ENCODE data around the gene PTPMT1. TPM values are rescaled to one million over a fixed set of nuclear protein-coding genes. Genes with fewer than 3 reads are reported as not detected.
"Not testable (repeated sequence)": the region's sequence is repeated elsewhere in the genome, so short reads cannot be mapped to it uniquely, and the experiment has no call there.

Gene PTPMT1
- total RNA-seq, 4 donors from 2014 or later, result 99.2 to 173 (median 112) TPM

DNA sequence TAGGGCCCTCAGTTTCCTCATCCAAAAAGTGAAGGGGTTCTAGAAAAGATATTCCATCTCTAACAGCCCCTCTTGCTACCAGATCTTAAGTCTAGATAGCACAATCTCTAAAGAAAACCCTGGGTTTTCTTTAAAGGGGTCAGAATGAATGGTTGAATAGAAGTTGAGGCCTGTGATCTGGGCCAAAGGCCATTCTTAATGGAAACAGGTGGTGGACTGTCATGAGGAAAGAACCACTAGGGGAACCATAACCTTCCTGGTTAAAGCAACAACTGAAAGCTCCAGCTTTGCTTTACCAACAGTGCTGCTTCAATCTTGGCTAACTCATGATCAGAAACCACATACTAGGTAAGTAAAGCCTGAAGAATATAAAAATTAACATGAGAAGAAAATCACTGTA, 14.3 kb upstream of the PTPMT1 start:
- no peak for DNase-seq (ENCODE audit: low spot score)
- ATAC-seq (ENCODE audit: low FRiP score), result no peak
- TF ChIP-seq, protein P1, sequence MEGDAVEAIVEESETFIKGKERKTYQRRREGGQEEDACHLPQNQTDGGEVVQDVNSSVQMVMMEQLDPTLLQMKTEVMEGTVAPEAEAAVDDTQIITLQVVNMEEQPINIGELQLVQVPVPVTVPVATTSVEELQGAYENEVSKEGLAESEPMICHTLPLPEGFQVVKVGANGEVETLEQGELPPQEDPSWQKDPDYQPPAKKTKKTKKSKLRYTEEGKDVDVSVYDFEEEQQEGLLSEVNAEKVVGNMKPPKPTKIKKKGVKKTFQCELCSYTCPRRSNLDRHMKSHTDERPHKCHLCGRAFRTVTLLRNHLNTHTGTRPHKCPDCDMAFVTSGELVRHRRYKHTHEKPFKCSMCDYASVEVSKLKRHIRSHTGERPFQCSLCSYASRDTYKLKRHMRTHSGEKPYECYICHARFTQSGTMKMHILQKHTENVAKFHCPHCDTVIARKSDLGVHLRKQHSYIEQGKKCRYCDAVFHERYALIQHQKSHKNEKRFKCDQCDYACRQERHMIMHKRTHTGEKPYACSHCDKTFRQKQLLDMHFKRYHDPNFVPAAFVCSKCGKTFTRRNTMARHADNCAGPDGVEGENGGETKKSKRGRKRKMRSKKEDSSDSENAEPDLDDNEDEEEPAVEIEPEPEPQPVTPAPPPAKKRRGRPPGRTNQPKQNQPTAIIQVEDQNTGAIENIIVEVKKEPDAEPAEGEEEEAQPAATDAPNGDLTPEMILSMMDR (IDR thresholded peaks at IDR 0.05), result no peak

DNA sequence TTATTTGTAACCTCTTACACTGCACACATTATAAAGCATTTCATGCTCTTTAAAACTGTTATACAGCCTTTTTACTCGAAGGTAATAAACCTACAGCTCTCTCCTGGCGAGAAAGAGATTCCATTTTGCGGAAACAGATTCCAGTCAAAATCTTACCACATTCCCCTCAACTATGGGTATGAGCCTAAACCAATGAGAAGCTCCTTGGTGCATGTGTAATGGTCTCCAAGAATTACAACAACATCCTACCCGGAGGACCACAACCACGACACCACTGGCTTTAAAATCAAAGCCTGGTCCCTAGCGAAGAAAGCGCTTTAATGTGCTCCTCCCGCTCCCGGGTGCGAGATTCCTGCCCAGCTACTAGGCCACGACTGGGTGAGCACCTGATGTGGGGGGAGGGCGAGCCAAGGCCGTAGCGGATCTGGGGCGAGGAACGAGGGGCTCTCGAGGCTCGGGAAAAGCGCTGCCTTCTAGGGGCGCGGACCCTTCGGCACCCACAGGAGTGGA, 13.3 kb upstream of the PTPMT1 start:
- DNase-seq (ENCODE audit: low spot score) (no peak), ATAC-seq (ENCODE audit: low FRiP score) (peak; percentile 30)
- TF ChIP-seq, protein P1 (IDR thresholded peaks at IDR 0.05), result no peak

DNA sequence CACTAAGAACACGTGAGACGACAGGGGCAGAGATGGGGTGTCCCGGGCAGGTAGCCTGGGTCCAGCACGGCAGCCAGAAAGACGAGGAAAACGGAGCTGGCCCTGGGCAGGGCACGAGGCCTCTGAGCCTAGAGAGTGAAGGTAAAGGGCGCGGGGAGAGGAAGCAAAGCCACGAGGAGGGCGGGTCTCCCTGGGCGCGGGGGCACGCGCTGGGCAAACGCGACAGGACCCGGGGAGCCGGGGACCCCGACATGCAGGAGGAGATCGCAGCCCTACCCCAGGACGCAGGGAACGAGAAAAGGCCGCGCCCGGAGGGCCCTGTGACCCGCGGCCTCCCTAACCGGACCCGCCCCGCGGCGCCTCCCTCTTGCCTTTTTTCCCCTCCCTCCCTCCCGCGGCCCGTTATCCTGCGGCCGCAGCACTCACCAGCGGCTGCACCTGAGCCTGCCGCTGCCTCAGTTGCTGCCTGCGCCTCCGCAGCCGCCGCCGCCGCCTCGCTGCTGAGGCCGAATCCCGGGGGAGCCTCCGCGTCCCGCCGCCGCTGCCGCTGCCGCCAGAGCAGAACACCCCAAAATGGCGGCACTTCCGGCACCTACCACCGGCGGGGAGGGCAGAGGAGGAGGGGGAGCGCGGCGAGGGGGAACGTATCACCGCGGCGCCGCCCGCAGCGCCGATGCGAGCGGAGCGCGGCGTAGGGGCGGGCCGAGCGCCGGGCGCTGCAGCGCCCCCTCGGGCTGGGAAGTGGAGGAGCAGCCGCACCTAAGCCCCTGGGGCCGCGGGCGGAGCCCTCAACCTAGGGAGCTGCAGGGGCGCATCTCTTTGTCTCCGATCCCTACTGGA, 12.6 kb upstream of the PTPMT1 start, which contains the start of gene CELF1:
Gene CELF1 (minus strand): TSS at position 567 of the 840 bp plus-strand sequence. CDS start 53,609 bp downstream, outside the sequence.
- ATAC-seq (ENCODE audit: low FRiP score), result peak; percentile 98
- TF ChIP-seq, protein P1 (IDR thresholded peaks at IDR 0.05), result peak in 2 of 3 donors; percentile 67 to 86
- DNase-seq (ENCODE audit: low spot score), result peak; percentile 75

DNA sequence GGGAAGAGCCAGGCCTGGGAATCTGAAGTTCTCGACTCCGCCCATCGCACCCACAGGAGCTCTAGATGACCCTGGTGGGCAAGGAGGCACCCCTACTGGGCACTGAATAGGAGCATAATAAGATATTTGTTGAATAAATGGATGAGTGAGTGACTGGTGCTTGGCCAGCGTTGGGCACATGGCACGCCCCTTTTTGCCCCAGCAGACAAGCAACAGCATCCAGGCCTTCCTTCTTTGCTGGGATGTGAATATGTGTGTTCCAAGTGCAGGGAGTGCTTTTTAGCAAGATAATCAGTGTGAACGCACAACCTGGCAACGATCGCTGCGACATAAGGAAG, 12.0 kb upstream of the PTPMT1 start:
- TF ChIP-seq, protein P1 (IDR thresholded peaks at IDR 0.05), result no peak
- DNase-seq (ENCODE audit: low spot score) (no peak), ATAC-seq (ENCODE audit: low FRiP score) (peak; percentile 11)

DNA sequence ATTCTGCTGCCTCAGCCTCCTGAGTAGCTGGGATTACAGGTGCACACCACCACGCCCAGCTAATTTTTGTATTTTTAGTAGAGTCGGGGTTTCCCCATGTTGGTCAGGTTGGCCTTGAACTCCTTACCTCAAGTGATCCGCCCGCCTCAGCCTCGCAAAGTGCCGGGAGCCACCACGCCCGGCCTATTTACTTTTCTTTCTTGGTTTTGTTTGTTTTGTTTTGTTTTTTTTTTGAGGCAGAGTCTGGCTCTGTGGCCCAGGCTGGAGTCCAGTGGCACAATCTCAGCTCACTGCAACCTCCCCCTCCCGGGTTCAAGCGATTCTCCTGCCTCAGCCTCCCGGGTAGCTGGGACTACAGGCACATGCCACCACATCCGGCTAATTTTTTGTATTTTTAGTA, 8.4 kb upstream of the PTPMT1 start:
- not testable (repeated sequence) for ATAC-seq (ENCODE audit: low FRiP score); DNase-seq (ENCODE audit: low spot score)

DNA sequence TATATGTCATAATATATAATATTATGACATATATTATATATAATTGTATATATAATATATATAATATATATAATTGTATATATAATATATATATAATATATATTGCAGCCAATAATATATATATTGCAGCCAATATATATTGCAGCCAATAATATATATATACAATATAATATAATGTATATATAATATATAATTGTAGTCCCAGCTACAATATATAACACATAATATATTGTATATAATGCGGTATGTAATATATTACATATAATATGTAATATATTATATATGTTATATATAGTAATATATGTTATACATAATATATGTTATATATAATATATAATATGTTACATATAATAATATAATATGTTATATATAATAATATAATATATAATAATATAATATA, 6.7 kb upstream of the PTPMT1 start:
- no peak for ATAC-seq (ENCODE audit: low FRiP score)
- no peak for DNase-seq (ENCODE audit: low spot score)
- TF ChIP-seq, protein P1 (IDR thresholded peaks at IDR 0.05), result no peak

DNA sequence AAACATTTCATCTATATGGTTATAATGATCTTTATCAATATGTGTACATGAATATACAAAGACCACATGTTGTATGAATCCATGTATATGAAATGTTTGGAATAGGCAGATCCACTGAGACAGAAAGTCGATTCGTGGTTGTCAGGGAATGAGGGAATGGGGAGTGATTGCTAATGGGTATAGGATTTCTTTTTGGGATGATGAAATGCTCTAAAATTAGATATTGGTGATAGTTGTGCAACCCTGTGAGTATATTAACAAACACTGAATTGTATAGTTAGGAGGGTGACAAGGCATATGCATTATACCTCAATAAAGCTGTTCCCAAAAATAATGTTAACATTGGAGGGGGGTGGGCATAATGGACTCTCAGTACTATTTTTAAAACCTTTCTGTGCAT, 5.0 kb upstream of the PTPMT1 start:
- TF ChIP-seq, protein P1 (IDR thresholded peaks at IDR 0.05), result no peak
- ATAC-seq (ENCODE audit: low FRiP score) (no peak), DNase-seq (ENCODE audit: low spot score) (no peak)

DNA sequence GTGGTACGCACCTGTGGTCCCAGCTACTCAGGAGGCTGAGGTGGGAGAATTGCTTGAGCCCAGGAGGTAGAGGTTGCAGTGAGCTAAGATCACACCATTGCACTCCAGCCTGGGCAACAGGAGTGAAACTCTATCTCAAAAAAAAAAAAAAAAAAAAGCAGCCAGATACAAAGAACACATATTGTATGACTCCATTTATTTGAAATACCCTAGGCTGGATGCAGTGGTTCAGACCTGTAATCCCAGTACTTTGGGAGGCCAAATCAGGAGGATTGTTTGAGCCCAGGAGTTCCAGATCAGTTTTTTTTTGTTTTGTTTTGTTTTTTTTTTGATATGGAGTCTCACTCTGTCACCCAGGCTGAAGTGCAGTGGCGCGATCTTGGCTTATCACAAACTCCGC, 3.0 kb upstream of the PTPMT1 start:
- DNase-seq (ENCODE audit: low spot score); ATAC-seq (ENCODE audit: low FRiP score): not testable (repeated sequence)

DNA sequence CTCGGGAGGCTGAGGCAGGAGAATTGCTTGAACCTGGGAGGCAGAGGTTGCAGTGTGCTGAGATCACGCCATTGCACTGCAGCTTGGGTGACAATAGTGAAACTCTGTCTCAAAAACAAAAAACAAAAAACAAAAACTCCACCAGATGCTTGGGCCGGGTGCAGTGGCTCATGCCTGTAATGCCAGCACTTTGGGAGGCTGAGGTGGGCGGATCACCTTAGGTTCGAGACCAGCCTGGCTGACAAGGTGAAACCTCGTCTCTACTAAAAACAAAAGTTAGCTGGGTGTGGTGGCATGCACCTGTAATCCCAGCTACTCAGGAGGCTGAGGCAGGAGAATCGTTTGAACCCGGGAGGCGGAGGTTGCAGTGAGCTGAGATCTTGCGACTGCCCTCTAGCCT, 1.0 kb upstream of the PTPMT1 start:
- DNase-seq (ENCODE audit: low spot score); ATAC-seq (ENCODE audit: low FRiP score): not testable (repeated sequence)

Data from omental fat pad (tissue), 4 donors.